COLO668 (cell line): Measurements from ENCODE around the gene NLGN3.

ENCODE experiments used
- DNase-seq: peaks from one replicate; lab custom pipeline; 2025; ENCODE audit not compliant: unreplicated experiment; lab: John Stamatoyannopoulos, UW

NLGN3 gene

DNA sequence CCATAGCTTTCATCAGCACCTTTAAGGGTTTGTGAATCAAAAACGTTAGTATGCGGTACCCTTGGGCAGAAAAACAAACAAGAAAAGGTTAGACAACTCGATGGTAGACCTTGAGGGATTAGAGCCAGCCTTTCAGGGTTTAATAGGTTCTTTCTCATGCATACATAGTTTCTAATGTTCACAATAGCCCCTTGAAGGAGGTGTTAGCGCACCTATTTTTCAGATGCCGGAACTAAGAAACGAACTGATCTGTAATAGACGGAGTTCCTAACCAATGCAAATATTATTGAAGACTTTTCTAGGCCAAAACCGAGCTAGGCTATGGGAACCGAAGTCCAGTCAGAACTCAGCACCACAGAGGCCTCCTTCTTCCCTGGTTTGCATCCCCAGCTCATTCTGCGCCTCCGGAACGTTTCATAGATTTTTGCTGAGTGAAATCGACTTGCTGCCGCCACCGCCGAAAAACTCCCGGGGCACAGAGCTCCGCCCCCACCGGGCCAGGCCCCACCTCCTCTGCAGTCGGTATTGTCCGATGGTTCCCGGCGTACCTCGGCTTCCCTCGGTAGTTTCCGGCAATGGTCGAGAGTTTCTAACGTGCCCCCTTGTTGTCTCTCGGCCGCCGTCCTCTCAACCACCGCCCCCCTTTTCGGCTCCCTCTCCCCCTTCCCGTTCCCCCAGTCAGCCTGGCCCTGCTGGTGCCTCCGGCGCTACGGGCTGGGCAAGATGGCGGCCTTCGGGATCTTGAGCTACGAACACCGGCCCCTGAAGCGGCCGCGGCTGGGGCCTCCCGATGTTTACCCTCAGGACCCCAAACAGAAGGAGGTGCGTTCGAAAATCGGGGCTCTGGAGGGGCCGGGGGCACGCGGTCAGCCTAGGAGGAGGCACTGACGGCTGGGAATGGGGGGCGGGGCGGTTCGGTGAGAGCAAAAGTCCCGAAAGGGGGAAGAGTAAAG is 26.3 kb upstream of the NLGN3 start, which contains the start of gene MED12:
Gene MED12 (plus strand): TSS at position 565 of the 953 bp plus-strand sequence. CDS start 159 bp downstream, at position 724.
- peak; percentile 73 for DNase-seq

DNA sequence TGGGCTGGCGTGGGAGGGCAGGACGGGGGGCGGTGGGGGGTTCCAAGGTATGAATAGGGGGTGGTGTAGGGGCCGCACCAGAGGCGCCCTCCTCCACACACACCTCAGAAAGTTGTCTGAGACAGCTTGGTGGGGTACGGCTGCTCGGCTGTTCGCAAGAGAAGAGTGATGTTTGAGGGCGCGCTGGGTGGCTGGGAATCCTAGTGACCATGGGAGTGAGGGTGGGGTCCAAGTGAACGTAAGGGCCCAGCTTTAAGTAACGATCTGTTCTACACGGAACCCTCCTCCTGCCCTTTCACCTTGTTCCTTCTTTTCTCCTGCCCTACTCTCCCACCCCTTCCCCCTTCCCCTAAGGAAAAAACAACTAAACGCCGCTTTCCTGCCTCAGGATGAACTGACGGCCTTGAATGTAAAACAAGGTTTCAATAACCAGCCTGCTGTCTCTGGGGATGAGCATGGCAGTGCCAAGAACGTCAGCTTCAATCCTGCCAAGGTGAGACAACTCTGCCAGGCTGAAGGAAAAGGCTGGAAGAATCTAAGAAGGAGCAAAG is 25.6 kb upstream of the NLGN3 start:
- peak; percentile 15 for DNase-seq

DNA sequence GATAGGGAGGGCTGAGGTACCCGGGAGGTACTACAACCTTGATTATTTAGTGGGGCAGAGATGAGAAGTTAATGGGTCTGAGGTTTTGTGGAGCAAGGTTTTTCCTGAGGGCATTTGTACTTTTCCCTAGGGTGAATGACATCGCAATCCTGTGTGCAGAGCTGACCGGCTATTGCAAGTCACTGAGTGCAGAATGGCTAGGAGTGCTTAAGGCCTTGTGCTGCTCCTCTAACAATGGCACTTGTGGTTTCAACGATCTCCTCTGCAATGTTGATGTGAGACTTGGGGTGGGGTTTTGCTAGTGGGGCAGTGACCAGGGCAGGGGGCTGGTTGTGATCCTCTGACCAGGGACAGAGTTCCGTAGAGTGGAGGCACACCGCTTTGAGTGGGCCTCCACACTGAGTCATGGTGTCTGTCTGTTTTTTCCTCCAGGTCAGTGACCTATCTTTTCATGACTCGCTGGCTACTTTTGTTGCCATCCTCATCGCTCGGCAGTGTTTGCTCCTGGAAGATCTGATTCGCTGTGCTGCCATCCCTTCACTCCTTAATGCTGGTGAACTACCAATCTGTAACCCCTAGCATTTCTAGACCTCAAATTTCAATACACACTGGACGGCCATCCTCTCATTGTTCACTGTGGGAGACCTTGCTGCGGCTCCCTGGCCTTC is 16.3 kb upstream of the NLGN3 start:
- DNase-seq, result no peak

DNA sequence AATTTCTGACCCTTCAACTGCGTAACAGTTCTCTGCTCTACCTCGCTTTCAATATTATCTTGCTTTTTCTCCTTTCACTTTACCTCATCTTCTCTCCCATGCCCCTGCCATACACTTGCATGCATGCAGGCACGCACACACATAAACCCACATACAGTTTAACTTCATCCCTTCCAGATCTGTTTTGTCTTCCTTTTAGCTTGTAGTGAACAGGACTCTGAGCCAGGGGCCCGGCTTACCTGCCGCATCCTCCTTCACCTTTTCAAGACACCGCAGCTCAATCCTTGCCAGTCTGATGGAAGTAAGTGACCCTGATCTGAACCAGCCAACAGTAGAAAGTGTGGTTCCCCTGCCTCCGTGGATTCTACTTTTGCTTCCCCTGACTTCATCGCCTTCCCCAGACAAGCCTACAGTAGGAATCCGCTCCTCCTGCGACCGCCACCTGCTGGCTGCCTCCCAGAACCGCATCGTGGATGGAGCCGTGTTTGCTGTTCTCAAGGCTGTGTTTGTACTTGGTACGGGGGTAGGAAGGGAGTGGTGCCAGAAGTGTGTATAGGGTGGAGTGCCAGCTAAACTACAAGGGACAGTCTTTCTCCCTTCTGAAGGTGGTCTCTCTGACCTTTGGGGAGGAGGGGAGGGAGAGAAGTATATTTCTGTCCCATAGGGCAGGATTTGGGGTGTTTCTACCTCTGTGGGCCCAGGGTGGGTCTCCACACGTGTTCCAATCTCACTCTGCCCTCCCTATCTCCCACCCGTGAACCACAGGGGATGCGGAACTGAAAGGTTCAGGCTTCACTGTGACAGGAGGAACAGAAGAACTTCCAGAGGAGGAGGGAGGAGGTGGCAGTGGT is 15.5 kb upstream of the NLGN3 start:
- DNase-seq, result peak; percentile 50

DNA sequence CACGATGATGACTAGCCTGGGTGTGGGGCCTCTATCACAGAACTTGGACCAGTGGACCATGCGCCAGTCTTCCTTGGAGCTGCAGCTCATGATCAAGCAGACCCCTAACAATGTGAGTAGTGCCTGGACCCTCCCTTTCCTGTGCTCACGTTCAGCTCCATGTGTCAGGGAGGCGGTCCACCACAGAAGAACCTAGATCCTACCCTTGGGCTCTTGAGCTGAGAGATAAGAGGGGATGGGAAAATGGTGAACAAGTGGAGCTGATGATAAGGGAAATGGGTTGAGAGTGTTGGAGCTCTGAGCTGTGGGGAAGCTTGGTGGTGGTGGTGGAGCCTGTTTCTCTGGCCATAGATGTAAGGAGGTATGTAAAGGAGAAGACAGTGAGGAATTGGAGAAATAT is 13.1 kb upstream of the NLGN3 start:
- no peak for DNase-seq

DNA sequence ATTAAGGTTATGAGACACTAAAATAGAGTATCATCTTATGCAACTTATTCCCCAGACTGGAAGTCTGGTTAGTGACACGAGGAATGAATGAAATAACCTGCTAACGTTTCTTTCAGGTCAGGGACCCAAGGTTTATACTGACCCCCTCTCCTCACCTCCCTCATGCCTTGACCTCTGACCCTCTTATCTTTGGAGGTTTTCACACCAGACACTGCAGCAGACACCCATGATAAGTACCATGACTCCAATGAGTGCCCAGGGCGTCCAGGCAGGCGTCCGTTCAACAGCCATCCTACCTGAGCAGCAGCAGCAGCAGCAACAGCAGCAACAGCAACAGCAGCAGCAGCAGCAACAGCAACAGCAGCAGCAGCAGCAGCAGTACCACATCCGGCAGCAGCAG is 4.2 kb upstream of the NLGN3 start:
- DNase-seq, result no peak

DNA sequence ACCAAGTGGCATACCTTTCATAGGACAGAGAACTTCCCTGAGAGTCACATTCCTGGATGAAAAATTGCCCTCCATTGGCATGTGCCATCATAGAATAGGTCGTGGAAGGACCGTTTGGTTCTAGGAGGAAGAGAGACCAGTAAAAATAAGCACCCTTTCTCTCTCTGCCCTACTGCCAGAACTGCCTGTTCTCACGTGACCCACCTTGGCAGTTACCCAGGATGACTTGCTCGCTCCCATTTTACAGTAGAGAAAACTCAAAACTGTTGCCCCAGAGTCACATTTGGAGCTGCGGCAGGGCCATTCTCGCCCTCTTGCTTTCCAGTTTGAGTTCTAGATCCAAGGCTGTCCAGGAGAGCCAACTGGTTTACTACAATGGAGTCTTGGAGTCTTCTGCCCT is 1.1 kb upstream of the NLGN3 start:
- DNase-seq, result no peak

DNA sequence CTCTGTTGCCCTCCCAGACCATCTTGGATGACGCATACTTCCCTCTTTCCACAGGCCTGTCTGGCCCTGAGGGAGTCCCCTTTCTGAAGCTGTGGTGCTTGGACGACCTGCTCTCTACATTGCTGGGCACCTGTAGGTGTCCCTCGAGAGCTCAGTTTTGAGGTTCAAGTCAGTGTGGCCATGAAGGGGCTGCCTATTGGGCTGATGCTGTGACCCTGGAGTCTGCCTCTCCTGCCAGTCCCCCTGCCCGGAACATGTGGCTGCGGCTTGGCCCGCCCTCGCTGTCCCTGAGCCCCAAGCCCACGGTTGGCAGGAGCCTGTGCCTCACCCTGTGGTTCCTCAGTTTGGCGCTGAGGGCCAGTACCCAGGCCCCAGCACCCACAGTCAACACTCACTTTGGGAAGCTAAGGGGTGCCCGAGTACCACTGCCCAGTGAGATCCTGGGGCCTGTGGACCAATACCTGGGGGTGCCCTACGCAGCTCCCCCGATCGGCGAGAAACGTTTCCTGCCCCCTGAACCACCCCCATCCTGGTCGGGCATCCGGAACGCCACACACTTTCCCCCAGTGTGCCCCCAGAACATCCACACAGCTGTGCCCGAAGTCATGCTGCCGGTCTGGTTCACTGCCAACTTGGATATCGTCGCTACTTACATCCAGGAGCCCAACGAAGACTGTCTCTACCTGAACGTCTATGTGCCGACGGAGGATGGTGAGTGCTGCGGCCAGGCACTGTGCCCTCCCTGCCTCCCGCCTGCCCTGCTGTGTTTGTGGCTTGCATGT is 3.0 kb downstream of the NLGN3 start:
- DNase-seq, result no peak

DNA sequence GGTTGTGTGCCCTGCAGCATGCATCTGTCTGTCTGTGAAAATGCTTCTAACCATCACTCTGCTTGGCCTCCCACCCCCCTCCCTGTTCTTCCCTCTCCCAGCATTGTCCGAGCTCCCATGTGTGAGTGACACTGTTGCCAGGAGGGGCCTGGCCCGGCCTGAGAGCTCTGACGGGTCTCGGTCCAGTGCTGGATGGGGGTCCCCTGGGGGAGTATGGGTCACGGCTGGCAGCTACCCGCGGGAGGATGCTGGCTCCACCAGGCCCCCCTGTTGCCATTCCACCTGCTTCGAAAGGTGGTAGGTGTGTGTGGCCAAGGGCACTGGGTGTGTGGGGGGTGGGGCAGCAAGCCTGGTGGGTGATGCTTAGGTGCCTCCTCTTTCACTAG is 3.6 kb downstream of the NLGN3 start:
- DNase-seq, result no peak

DNA sequence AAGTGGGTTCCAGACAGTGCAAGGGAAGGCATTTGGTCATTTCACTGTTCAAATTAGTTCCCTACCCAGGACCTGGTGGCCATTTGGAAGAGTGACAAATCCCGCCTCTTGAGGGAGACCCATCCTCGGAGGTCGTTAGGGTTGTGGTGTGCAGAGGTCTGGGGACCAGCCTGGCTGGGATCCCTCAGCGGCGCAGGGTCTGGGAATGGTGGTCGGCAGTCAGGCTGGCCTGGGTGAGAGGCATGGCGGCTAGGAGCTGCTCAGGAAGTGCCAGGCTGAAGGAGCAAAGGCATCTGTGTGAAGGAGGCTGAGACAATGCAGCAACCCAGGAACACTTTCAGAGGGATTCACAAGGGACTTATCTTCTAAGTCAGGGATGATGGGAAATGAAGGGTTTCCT is 6.7 kb downstream of the NLGN3 start:
- DNase-seq, result no peak

DNA sequence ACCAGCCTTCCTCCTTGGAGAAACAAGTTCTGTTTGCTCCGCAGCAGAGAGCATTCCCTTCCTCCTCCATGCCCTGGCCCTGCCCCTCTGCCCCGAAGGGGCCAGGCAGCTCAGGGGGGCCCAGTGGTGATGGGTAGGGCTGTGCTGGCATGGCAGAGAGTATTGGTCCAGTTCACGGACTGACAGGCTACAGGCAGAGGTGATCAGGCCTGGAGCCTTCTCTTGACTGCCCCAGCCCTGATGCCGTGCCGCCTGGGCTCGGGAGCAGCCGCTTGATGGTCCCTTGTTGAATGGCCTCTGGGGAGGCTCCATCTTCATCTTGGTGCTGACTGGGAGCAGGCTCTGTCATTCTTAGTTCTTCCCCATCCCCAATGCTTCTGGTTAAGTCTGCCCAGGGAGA is 9.6 kb downstream of the NLGN3 start:
- DNase-seq, result no peak

DNA sequence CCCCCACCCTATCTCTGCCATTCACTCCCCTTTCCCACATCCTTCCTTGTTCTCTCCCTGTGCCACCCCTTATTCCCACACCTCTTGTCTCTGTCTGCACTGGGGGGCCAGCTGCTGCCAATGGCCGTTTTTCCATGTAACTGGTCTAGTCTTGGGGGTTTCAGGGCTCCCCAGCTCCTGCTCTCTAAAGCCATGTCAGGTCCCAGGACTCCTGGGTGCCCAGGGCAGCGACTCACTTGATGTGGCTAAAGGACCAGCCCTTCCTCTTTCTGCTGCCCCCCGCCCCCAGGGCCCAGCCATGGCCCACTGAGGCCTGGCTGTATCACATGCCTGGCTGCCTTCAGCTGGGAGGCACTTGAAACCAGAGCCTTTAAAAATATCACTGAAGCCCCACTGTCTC is 10.0 kb downstream of the NLGN3 start:
- DNase-seq, result no peak

DNA sequence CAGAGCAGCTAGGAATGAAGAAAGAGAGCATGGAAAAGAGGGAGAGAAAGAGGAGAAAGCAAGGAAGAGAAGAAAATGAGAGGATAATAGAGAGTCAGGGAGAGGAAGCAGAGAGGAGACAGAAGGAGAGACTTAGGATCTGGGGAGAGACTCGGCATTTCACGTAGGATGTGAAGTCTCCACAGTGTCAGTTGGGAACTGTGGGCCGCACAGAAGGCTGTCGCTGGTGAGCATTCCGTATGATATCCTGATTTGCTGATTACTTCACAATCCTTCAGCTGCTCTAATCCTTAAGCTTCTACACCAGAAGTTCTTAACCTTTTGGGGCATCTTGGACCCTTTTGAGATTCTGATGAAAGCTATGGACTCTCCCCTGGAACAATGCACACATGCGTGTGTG is 14.0 kb downstream of the NLGN3 start:
- DNase-seq, result no peak

DNA sequence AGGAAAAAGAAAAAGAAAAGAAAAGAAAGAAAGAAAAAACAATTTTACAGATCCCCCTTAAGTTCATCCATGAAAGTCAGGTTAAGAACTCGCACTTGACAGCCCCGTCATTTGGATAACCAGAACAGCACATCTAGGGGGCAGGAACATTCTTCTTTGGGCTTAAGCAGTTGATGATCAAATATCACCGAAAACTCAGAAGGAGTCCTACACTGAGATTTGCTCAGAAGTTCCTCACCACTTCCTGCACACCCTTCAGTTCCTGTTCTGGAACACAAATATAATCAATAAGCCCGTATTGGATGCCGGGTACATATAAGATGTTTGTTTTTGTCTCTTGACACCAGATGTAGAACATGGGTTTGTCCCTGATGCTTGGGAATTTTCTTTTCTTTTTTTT is 14.7 kb downstream of the NLGN3 start:
- DNase-seq, result no peak

DNA sequence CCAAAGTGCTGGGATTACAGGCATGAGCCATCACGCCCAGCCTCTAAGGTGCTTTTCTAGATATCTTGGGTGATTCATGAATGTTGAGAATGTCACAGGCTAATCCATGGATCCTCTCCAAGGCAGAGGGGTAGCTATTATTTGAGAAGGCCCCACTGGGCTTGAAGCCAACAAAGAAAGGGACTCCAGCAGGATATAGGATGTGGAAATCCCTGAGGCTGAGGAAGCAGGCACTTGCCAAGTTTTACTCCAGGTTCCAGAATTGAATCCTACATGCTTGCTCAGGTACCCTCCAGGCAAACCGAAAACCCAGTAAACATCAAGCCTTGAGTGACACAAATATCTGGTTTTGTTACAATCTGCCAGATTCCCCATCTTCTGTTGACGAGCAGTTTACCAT is 15.8 kb downstream of the NLGN3 start:
- no peak for DNase-seq

DNA sequence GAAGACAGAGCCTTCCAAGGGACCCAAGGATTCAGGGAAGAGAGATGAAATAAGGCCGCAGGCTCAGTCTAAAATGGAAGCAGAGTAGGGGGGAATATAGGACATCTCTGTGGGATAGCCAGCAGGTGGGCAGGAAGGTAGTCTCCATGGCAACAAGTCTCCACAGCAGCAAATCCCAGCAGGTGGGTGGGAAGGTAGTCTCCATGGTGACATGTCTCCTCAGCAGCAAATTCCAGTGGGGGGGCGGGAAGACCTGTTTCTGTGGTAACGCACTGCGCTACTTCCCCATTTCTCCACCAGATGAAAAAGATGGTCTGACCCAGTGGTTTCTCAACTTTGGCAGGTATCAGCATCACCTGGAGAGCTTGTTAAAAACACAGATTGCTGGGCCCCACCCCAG is 18.3 kb downstream of the NLGN3 start:
- no peak for DNase-seq

DNA sequence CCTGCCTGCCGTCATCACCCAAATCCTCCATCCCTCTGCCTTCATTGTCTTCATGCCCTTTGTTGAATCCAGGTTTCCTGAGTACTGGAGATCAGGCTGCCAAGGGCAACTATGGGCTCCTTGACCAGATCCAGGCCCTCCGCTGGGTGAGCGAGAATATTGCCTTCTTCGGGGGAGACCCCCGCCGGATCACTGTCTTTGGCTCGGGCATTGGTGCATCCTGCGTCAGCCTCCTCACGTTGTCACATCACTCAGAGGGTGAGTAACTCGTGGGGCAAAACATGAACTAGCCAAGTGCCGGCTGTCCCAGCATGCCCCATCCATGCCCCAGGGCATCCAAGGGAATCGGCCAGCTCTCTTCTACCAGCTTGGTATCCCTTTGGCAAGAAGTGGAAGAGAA is 19.4 kb downstream of the NLGN3 start:
- DNase-seq, result no peak

DNA sequence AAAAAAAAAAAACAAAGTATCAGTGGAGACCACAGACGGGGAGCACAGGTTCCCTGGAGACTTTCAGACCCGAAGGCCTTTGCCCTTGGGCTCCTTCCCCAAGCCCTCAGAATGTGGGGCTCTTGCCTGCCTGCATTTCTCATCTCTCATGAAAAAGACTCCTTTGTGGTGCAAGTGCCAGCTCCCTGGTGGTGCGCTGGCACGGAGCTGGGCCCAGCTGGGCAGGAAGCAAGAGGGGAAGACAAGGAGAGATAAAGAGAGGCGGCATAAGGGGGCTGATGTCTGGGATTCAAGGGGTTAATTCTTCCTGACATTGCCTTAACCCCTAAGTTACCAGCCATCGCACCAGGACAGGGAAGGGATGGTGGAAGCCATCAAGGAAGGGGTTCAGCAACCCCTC is 21.8 kb downstream of the NLGN3 start:
- DNase-seq, result no peak

DNA sequence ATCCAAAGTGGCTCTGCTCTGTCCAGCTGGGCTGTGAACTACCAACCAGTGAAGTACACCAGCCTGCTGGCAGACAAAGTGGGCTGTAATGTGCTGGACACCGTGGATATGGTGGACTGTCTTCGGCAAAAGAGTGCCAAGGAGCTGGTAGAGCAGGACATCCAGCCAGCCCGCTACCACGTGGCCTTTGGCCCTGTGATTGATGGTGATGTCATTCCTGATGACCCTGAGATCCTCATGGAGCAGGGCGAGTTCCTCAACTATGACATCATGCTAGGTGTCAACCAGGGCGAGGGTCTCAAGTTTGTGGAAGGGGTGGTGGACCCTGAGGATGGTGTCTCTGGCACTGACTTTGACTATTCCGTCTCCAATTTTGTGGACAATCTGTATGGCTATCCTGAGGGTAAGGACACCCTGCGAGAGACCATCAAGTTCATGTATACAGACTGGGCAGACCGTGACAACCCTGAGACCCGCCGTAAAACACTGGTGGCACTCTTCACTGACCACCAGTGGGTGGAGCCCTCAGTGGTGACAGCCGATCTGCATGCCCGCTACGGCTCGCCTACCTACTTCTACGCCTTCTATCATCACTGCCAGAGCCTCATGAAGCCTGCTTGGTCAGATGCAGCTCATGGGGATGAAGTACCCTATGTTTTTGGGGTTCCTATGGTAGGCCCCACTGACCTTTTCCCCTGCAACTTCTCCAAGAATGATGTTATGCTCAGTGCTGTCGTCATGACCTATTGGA is 22.6 kb downstream of the NLGN3 start:
- DNase-seq, result no peak

DNA sequence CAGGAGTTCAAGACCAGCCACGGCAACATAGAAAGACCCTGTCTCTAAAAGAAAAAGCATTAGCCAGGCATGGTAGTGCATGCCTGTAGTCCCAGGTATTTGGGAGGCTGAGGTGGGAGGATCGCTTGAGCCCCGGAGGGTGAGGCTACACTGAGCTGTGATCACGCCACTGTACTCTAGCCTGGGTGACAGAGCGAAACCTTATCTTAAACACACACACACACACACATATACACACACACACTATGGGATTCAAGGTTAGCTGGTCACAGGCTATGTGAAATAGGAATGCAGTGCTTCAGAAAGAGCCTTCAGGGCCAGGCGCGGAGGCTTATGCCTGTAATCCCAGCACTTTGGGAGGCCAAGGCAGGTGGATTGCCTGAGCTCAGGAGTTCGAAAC is 23.5 kb downstream of the NLGN3 start:
- DNase-seq, result no peak
